ENCODE data around the gene IPO8. TPM values are rescaled to one million over a fixed set of nuclear protein-coding genes. Genes with fewer than 3 reads are reported as not detected.
A peak's percentile ranks its signal among the peaks of the same experiment; 100 is the strongest.

The IPO8 gene
- total RNA-seq, 2 donors from 2014 or later, result 39.4 to 80.0 TPM

- peaks cover 40% of the 10 kb centered on the region for H3K36me3 ChIP-seq (ENCODE audit: control insufficient read depth, insufficient read depth, low read length)
- no peak for TF ChIP-seq CTCF (conservative IDR thresholded peaks at IDR 0.05)
- H3K4me1 ChIP-seq (ENCODE audit: control insufficient read depth, insufficient read depth, low read length), result no peaks in the 10 kb centered on the region
- peaks cover 46% of the 10 kb centered on the region for H3K36me3 Mint-ChIP-seq (ENCODE audit: low read depth)
- H3K4me1 Mint-ChIP-seq, result no peaks in the 10 kb centered on the region
- H3K4me3 Mint-ChIP-seq, result no peak overlapping the region
- no peak overlapping the region for H3K4me3 ChIP-seq (ENCODE audit: low read length)
- H3K27me3 ChIP-seq (ENCODE audit: control insufficient read depth, insufficient read depth, low read length, poor library complexity, severe bottlenecking), result no peaks in the 10 kb centered on the region
- 94 to 100% methylated on average over 3 of the region's 4 CpGs for WGBS, 2 experiments (ENCODE audit: insufficient coverage in 1 of 2, insufficient read length in 1 of 2)
- no peak for DNase-seq
- no peaks in the 10 kb centered on the region for H3K27me3 Mint-ChIP-seq (ENCODE audit: insufficient read depth)
- H3K9me3 Mint-ChIP-seq, result no peaks in the 10 kb centered on the region
- H3K27ac Mint-ChIP-seq, result no peak overlapping the region
- H3K9me3 ChIP-seq (ENCODE audit: control insufficient read depth, low read length), result no peaks in the 10 kb centered on the region
- no peak overlapping the region for H3K9ac ChIP-seq (ENCODE audit: extremely low read depth, low read length, poor library complexity, severe bottlenecking)
- H3K27ac ChIP-seq (ENCODE audit: low read depth, low read length), result no peak overlapping the region
These were observed 34.5 kb downstream of the IPO8 start for GRCh38 chr12:30661210-30661609.

GRCh38 chr12:30652034-30652696 lies 43.5 kb downstream of the IPO8 start:
- H3K4me3 ChIP-seq (ENCODE audit: low read length), result no peak overlapping the region
- no peak for DNase-seq
- H3K36me3 Mint-ChIP-seq (ENCODE audit: low read depth), result peaks cover 26% of the 10 kb centered on the region
- H3K27me3 ChIP-seq (ENCODE audit: control insufficient read depth, insufficient read depth, low read length, poor library complexity, severe bottlenecking), result no peaks in the 10 kb centered on the region
- peaks cover 15% of the 10 kb centered on the region for H3K36me3 ChIP-seq (ENCODE audit: control insufficient read depth, insufficient read depth, low read length)
- TF ChIP-seq CTCF (conservative IDR thresholded peaks at IDR 0.05), result no peak
- no peak overlapping the region for H3K4me3 Mint-ChIP-seq
- 100% methylated on average over 1 of the region's 1 CpG; no CpG with 5 or more reads in 1 of the 2 experiments for WGBS, 2 experiments (ENCODE audit: insufficient coverage in 1 of 2, insufficient read length in 1 of 2)
- H3K9ac ChIP-seq (ENCODE audit: extremely low read depth, low read length, poor library complexity, severe bottlenecking), result no peak overlapping the region
- H3K4me1 ChIP-seq (ENCODE audit: control insufficient read depth, insufficient read depth, low read length), result no peaks in the 10 kb centered on the region
- H3K27me3 Mint-ChIP-seq (ENCODE audit: insufficient read depth), result no peaks in the 10 kb centered on the region
- H3K9me3 Mint-ChIP-seq, result no peaks in the 10 kb centered on the region
- no peaks in the 10 kb centered on the region for H3K9me3 ChIP-seq (ENCODE audit: control insufficient read depth, low read length)
- no peak overlapping the region for H3K27ac ChIP-seq (ENCODE audit: low read depth, low read length)
- H3K27ac Mint-ChIP-seq, result no peak overlapping the region
- no peaks in the 10 kb centered on the region for H3K4me1 Mint-ChIP-seq

- H3K27ac ChIP-seq (ENCODE audit: low read depth, low read length), result no peak overlapping the region
- peaks cover 7% of the 10 kb centered on the region for H3K36me3 ChIP-seq (ENCODE audit: control insufficient read depth, insufficient read depth, low read length)
- no peaks in the 10 kb centered on the region for H3K9me3 Mint-ChIP-seq
- H3K4me3 Mint-ChIP-seq, result no peak overlapping the region
- no peak for TF ChIP-seq CTCF (conservative IDR thresholded peaks at IDR 0.05)
- 94% methylated on average over 4 of the region's 4 CpGs; no CpG with 5 or more reads in 1 of the 2 experiments for WGBS, 2 experiments (ENCODE audit: insufficient coverage in 1 of 2, insufficient read length in 1 of 2)
- H3K36me3 Mint-ChIP-seq (ENCODE audit: low read depth), result peaks cover 33% of the 10 kb centered on the region
- no peaks in the 10 kb centered on the region for H3K27me3 ChIP-seq (ENCODE audit: control insufficient read depth, insufficient read depth, low read length, poor library complexity, severe bottlenecking)
- no peak for DNase-seq
- H3K4me1 Mint-ChIP-seq, result no peaks in the 10 kb centered on the region
- no peaks in the 10 kb centered on the region for H3K9me3 ChIP-seq (ENCODE audit: control insufficient read depth, low read length)
- H3K4me3 ChIP-seq (ENCODE audit: low read length), result no peak overlapping the region
- no peak overlapping the region for H3K9ac ChIP-seq (ENCODE audit: extremely low read depth, low read length, poor library complexity, severe bottlenecking)
- peak overlapping the region; percentile 15 for H3K27ac Mint-ChIP-seq
- H3K4me1 ChIP-seq (ENCODE audit: control insufficient read depth, insufficient read depth, low read length), result no peaks in the 10 kb centered on the region
- no peaks in the 10 kb centered on the region for H3K27me3 Mint-ChIP-seq (ENCODE audit: insufficient read depth)
These were observed 48.8 kb downstream of the IPO8 start for GRCh38 chr12:30646821-30647220.

All from endodermal cell (in vitro differentiated cells).